Trophoblast cell (in vitro differentiated cells and primary cell): ENCODE measurements around the gene LRRC59.
"Not testable (repeated sequence)": the region's sequence is repeated elsewhere in the genome, so short reads cannot be mapped to it uniquely, and the experiment has no call there.

Source experiments
- DNase-seq, 2 donors: peaks; one replicate each; pipeline ENCODE4 v3.0.0-alpha.2; 2016
- H2AFZ ChIP-seq: 2 replicates; pipeline ENCODE4 v1.6.1; 2013; ENCODE audit warnings: low read length, moderate library complexity, mild to moderate bottlenecking; ENCODE audit not compliant: insufficient read depth, poor library complexity
- H2AK5ac ChIP-seq: 2 replicates; pipeline ENCODE4 v1.6.1; 2013; ENCODE audit warnings: mild to moderate bottlenecking, low read length
- H2BK120ac ChIP-seq: 2 replicates; pipeline ENCODE4 v1.6.1; 2013; ENCODE audit warnings: low read length, mild to moderate bottlenecking, moderate library complexity; ENCODE audit not compliant: insufficient read depth, poor library complexity
- H2BK12ac ChIP-seq: 2 replicates; pipeline ENCODE4 v1.6.1; 2013; ENCODE audit warnings: mild to moderate bottlenecking, low read length, moderate library complexity
- H2BK5ac ChIP-seq: 2 replicates; pipeline ENCODE4 v1.6.1; 2013; ENCODE audit warnings: low read length, low read depth, moderate library complexity, mild to moderate bottlenecking; ENCODE audit not compliant: poor library complexity
- H3K14ac ChIP-seq: 2 replicates; pipeline ENCODE4 v1.6.1; 2013; ENCODE audit warnings: mild to moderate bottlenecking, low read length
- H3K18ac ChIP-seq: 2 replicates; pipeline ENCODE4 v1.6.1; 2013; ENCODE audit warnings: mild to moderate bottlenecking, low read length
- H3K23ac ChIP-seq: 2 replicates; pipeline ENCODE4 v1.6.1; 2013; ENCODE audit warnings: low read length
- H3K27ac ChIP-seq: 2 replicates; pipeline ENCODE4 v1.5.1; 2013; ENCODE audit warnings: low read depth, mild to moderate bottlenecking, inconsistent platforms, low read length, moderate library complexity
- H3K27me3 ChIP-seq: 2 replicates; pipeline ENCODE4 v1.6.1; 2013; ENCODE audit warnings: inconsistent platforms, mild to moderate bottlenecking, low read length, moderate library complexity; ENCODE audit not compliant: insufficient read depth
- H3K36me3 ChIP-seq, 2 experiments: 1 replicate in 1 of 2; 2 replicates in 1 of 2; pipeline ENCODE4 v1.6.1; 2013; ENCODE audit warnings: low read length in 2 of 2, mild to moderate bottlenecking in 2 of 2, moderate library complexity in 1 of 2; ENCODE audit not compliant: insufficient read depth in 2 of 2, control insufficient read depth in 1 of 2
- H3K4ac ChIP-seq: 2 replicates; pipeline ENCODE4 v1.6.1; 2013; ENCODE audit warnings: low read depth, mild to moderate bottlenecking, low read length, moderate library complexity
- H3K4me1 ChIP-seq, 2 experiments: 1 replicate in 1 of 2; 2 replicates in 1 of 2; pipeline ENCODE4 v1.6.1; 2013; ENCODE audit warnings: low read length in 2 of 2, mild to moderate bottlenecking in 2 of 2, moderate library complexity in 1 of 2; ENCODE audit not compliant: insufficient read depth in 2 of 2, control insufficient read depth in 1 of 2
- H3K4me2 ChIP-seq: 2 replicates; pipeline ENCODE4 v1.6.1; 2013; ENCODE audit warnings: inconsistent platforms, mild to moderate bottlenecking, low read length, moderate library complexity
- H3K4me3 ChIP-seq: 2 replicates; pipeline ENCODE4 v1.5.1; 2013; ENCODE audit warnings: mild to moderate bottlenecking, low read depth, low read length, inconsistent platforms
- H3K79me1 ChIP-seq: one replicate; pipeline ENCODE4 v1.6.1; 2013; ENCODE audit warnings: low read length
- H3K79me2 ChIP-seq: 2 replicates; pipeline ENCODE4 v1.6.1; 2013; ENCODE audit warnings: low read length, mild to moderate bottlenecking; ENCODE audit not compliant: control insufficient read depth, insufficient read depth, poor library complexity
- H3K9ac ChIP-seq: 2 replicates; pipeline ENCODE4 v1.6.1; 2013; ENCODE audit warnings: mild to moderate bottlenecking, low read length
- H3K9me3 ChIP-seq: 2 replicates; pipeline ENCODE4 v1.6.1; 2013; ENCODE audit warnings: low read depth, mild to moderate bottlenecking, control low read depth, inconsistent platforms, low read length; ENCODE audit not compliant: insufficient read depth
- H4K12ac ChIP-seq: 2 replicates; pipeline ENCODE4 v1.6.1; 2013; ENCODE audit warnings: low read depth, mild to moderate bottlenecking, low read length, moderate library complexity
- H4K8ac ChIP-seq: 2 replicates; pipeline ENCODE4 v1.6.1; 2013; ENCODE audit warnings: low read depth, mild to moderate bottlenecking, low read length, moderate library complexity
- H4K91ac ChIP-seq: one replicate; pipeline ENCODE4 v1.6.1; 2013; ENCODE audit warnings: low read depth, mild to moderate bottlenecking, low read length, moderate library complexity
- WGBS: extraction: QIAGEN DNeasy Blood & Tissue Kit; methylation state at CpG from one replicate; pipeline ENCODE4 v1.1.7; 2013; ENCODE audit warnings: missing lambda C conversion rate; ENCODE audit not compliant: insufficient read length, insufficient coverage; ENCODE audit errors: extremely low coverage; 5-methylcytosine and 5-hydroxymethylcytosine counted together

The LRRC59 gene

DNA sequence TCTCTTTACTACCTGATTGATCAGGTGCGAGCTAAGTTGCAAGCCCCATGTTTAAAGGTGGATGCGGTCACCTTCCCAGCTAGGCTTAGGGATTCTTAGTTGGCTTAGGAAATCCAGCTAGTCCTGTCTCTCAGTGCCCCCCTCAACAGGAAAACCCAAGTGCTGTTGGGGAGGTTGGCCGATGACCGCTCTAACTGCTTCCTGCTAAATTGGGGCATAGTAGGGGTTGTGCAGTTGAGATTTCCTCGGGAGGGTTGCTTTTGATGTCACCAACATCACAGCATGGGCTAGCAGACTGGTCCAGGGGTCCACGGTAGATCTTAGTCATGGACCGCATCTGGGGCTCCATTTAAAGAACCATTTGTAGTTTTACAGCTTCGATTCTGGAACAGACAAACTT is 2.3 kb upstream of the LRRC59 start:
- no CpG with 5 or more reads among the region's 8 CpGs for whole genome bisulfite sequencing
- not testable (repeated sequence) for H3K36me3 ChIP-seq, H2BK5ac ChIP-seq, H3K9ac ChIP-seq, H3K18ac ChIP-seq, H2BK120ac ChIP-seq, H3K4me2 ChIP-seq, H3K27ac ChIP-seq, H3K4me3 ChIP-seq, DNase-seq, H2AFZ ChIP-seq, H3K27me3 ChIP-seq, H4K8ac ChIP-seq, H2AK5ac ChIP-seq, H4K91ac ChIP-seq, H4K12ac ChIP-seq, H3K14ac ChIP-seq, H3K9me3 ChIP-seq, H3K79me1 ChIP-seq, H3K23ac ChIP-seq, H3K4ac ChIP-seq, H2BK12ac ChIP-seq
- Histone ChIP-seq H3K4me1 (peaks cover 2 to 16% of the 10 kb centered on the region in 2 experiments), H3K79me2 (peaks cover 15% of the 10 kb centered on the region)

DNA sequence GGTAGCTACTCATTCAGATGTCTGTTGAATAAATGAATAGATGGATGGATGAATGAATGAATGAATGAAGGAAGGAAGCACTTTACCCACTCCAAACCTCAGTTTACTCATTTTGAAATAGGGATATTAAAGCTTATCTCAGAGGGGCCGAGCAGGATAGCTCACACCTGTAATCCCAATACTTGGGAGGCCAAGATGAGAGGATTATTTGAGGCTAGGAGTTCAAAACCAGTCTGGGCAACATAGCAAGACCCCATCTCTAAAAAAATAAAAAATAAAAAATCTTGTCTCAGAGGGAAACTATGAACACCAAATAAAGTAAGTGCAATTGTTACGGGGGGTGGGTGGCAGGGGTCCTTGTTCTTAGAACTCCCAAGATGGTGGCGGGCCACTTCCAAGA is 1.3 kb upstream of the LRRC59 start:
- Histone ChIP-seq H3K4me1 (peaks cover 2 to 16% of the 10 kb centered on the region in 2 experiments), H3K79me2 (peaks cover 15% of the 10 kb centered on the region), H3K36me3 (peaks cover 7 to 17% of the 10 kb centered on the region in 2 experiments)
- H3K4me3 ChIP-seq, H3K4me2 ChIP-seq, H3K14ac ChIP-seq, H2AFZ ChIP-seq, H4K91ac ChIP-seq, H2BK12ac ChIP-seq, H4K8ac ChIP-seq, H3K23ac ChIP-seq, H2BK120ac ChIP-seq, H3K9ac ChIP-seq, H4K12ac ChIP-seq, H3K27ac ChIP-seq, H3K79me1 ChIP-seq, H2AK5ac ChIP-seq, H3K9me3 ChIP-seq, H3K18ac ChIP-seq, DNase-seq, H3K27me3 ChIP-seq, H3K4ac ChIP-seq, H2BK5ac ChIP-seq: not testable (repeated sequence)
- no CpG with 5 or more reads among the region's 3 CpGs for WGBS

DNA sequence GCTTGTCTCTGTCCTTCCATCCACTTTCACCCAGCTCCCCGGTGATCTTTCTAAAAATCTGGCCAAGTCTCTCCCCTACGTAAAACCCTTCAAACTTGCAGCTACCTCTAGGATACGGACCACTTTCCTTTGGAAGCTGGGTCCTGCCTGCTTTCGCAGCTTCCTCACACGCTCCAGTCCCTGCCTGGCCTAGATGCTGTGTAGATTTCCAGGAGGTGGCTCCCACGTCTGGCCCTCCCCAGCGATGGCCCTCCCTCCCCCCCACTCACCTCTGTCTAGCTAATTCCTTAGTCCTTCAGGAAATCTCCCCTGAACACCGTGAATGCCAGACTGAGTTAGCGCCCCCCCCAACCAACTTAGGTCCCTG is 579 bp upstream of the LRRC59 start:
- peak overlapping the region; percentile 1 for H3K18ac ChIP-seq
- H2BK5ac ChIP-seq, result no peak overlapping the region
- H3K4me1 ChIP-seq, result peaks cover 2 to 16% of the 10 kb centered on the region in 2 experiments
- peak overlapping the region; percentile 27 for H2AFZ ChIP-seq
- H3K23ac ChIP-seq, result no peak overlapping the region
- H3K79me2 ChIP-seq, result peaks cover 15% of the 10 kb centered on the region
- H2AK5ac ChIP-seq, result no peak overlapping the region
- no peak for DNase-seq
- no peak overlapping the region for H4K91ac ChIP-seq
- H3K9ac ChIP-seq, result peak overlapping the region; percentile 29
- no peak overlapping the region for H3K4me3 ChIP-seq
- H3K79me1 ChIP-seq, result peaks cover 9% of the 10 kb centered on the region
- peaks cover 3% of the 10 kb centered on the region for H3K9me3 ChIP-seq
- no peak overlapping the region for H3K27ac ChIP-seq
- H4K12ac ChIP-seq, result peak overlapping the region; percentile 20
- no peak overlapping the region for H3K14ac ChIP-seq
- WGBS, result no CpG with 5 or more reads among the region's 9 CpGs
- no peaks in the 10 kb centered on the region for H3K27me3 ChIP-seq
- H3K4ac ChIP-seq, result no peak overlapping the region
- H4K8ac ChIP-seq, result peak overlapping the region; percentile 11
- H2BK12ac ChIP-seq, result peak overlapping the region; percentile 51
- H3K4me2 ChIP-seq, result peak overlapping the region; percentile 82
- peaks cover 13 to 24% of the 10 kb centered on the region in 2 experiments for H3K36me3 ChIP-seq
- H2BK120ac ChIP-seq, result no peak overlapping the region

DNA sequence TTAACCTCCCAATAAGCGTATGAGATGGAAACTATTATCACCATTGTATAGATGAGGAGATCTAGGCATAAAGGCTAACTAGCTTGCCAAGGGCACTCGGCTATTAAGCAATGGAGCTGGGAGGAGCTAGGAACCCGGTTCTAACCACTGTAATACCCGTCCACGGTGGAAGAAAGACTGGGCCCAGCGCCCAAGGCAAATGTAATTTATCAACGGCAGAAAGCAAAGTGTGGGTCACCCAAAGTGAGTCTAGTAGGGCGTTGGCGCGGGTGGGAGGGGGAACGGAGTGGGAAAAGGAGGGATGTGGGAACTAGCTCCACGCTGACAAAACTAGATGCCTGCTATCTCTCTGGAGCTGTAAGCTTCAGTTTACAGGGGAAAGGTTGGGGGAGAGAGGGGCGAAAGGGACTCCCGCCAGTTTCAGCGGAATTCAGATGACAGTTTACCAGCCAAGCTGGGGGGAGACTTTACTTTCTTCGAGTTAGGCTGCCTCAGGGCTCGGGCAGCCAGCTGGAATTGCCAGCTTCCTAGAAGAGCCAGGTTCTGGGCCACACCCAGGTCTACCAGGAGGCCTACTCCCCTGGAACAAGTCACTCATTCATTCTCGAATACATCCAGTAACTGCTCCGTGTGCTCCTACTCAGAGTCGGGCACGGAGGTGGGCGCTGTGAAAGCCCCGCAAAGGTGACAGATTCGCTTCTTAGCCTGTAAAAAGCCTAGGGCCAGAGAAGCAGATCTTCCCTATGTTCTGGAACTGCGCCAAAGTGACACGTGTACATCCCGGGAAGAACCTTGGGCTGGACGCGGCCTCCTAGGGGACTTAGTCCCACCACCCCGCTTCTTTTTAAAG is 837 bp downstream of the LRRC59 start:
- peak overlapping the region; percentile 96 for H3K4me2 ChIP-seq
- peak; percentile 40 to 73 for DNase-seq

More for the DNA sequence above, 837 bp downstream of the LRRC59 start:
- H3K23ac ChIP-seq, result no peak overlapping the region
- peak overlapping the region; percentile 75 for H3K14ac ChIP-seq
- H2AFZ ChIP-seq, result peak overlapping the region; percentile 15
- peak overlapping the region; percentile 83 for H4K8ac ChIP-seq
- peaks cover 15% of the 10 kb centered on the region for H3K79me2 ChIP-seq
- H3K79me1 ChIP-seq, result peaks cover 9% of the 10 kb centered on the region
- H2AK5ac ChIP-seq, result peak overlapping the region; percentile 85
- peak overlapping the region; percentile 90 for H3K4ac ChIP-seq
- H3K18ac ChIP-seq, result peak overlapping the region; percentile 5
- no CpG with 5 or more reads among the region's 30 CpGs for WGBS
- H3K4me3 ChIP-seq, result peak overlapping the region; percentile 81
- peak overlapping the region; percentile 73 for H4K12ac ChIP-seq
- peaks cover 3% of the 10 kb centered on the region for H3K9me3 ChIP-seq
- peak overlapping the region; percentile 75 for H3K9ac ChIP-seq
- H4K91ac ChIP-seq, result peak overlapping the region; percentile 93
- peaks cover 27 to 38% of the 10 kb centered on the region in 2 experiments for H3K36me3 ChIP-seq
- no peak overlapping the region for H2BK12ac ChIP-seq
- H2BK5ac ChIP-seq, result peak overlapping the region; percentile 51
- no peak overlapping the region for H3K27ac ChIP-seq
- peak overlapping the region; percentile 0 for H2BK120ac ChIP-seq
- no peaks in the 10 kb centered on the region for H3K27me3 ChIP-seq
- peaks cover 2 to 16% of the 10 kb centered on the region in 2 experiments for H3K4me1 ChIP-seq
